Fibroblast of the aortic adventitia (primary cell): Measurements from ENCODE around the gene ABCA9. TPM values are rescaled to one million over a fixed set of nuclear protein-coding genes. Genes with fewer than 3 reads are reported as not detected.
"Not testable (repeated sequence)": the region's sequence is repeated elsewhere in the genome, so short reads cannot be mapped to it uniquely, and the experiment has no call there.

Source experiments
- DNase-seq: peaks from one replicate; pipeline ENCODE4 v3.0.0-alpha.2; 2010; ENCODE audit warnings: low read depth
- H3K4me3 ChIP-seq: 2 replicates; pipeline ENCODE4 v1.5.1; 2011; ENCODE audit warnings: low read depth, mild to moderate bottlenecking, control low read depth, low read length, moderate library complexity
- CTCF ChIP-seq: IDR thresholded peaks from 2 replicates; pipeline ENCODE4 v1.5.1; 2011; ENCODE audit warnings: mild to moderate bottlenecking, low read length, control low read depth, inconsistent platforms; ENCODE audit not compliant: insufficient read depth
- total RNA-seq: library from RNA; depleted of rRNA; stranded (reverse); fragments of >200 nt; gene quantifications from 2 replicates; pipeline ENCODE4 v1.2.3, GENCODE V29; 2012; ENCODE audit warnings: low replicate concordance

The ABCA9 gene
- total RNA-seq, 1 donor = 122 TPM

GRCh38 chr17:68953340-68953997 lies 107.3 kb downstream of the ABCA9 start:
- H3K4me3 ChIP-seq = peak overlapping the region; percentile 58
- peak; percentile 22 for TF ChIP-seq CTCF
- DNase-seq = peak; percentile 29

- TF ChIP-seq CTCF = no peak
Observed at GRCh38 chr17:68950725-68951124, 110.0 kb downstream of the ABCA9 start.

GRCh38 chr17:68947868-68948267 lies 112.9 kb downstream of the ABCA9 start:
- H3K4me3 ChIP-seq, DNase-seq: not testable (repeated sequence)

More at GRCh38 chr17:68950725-68951124, 110.0 kb downstream of the ABCA9 start:
- no peak overlapping the region for H3K4me3 ChIP-seq
- DNase-seq = no peak

- no peak for TF ChIP-seq CTCF
- H3K4me3 ChIP-seq = no peak overlapping the region
- DNase-seq = no peak
Observed at GRCh38 chr17:68944435-68945035, 116.2 kb downstream of the ABCA9 start.

GRCh38 chr17:68943812-68944182 lies 116.9 kb downstream of the ABCA9 start:
- DNase-seq = not testable (repeated sequence)

GRCh38 chr17:68943123-68943811 lies 117.5 kb downstream of the ABCA9 start:
- no peak for TF ChIP-seq CTCF

More at GRCh38 chr17:68943812-68944182, 116.9 kb downstream of the ABCA9 start:
- not testable (repeated sequence) for H3K4me3 ChIP-seq

GRCh38 chr17:68942389-68942788 lies 118.3 kb downstream of the ABCA9 start:
- no peak for TF ChIP-seq CTCF
- DNase-seq = no peak
- no peak overlapping the region for H3K4me3 ChIP-seq

More at GRCh38 chr17:68943123-68943811, 117.5 kb downstream of the ABCA9 start:
- DNase-seq = no peak
- H3K4me3 ChIP-seq = no peak overlapping the region
